CD4-positive, CD25-positive, alpha-beta regulatory T cell (primary cell): ENCODE data around the gene CALD1. TPM values are rescaled to one million over a fixed set of nuclear protein-coding genes. Genes with fewer than 3 reads are reported as not detected.

ENCODE experiments used
- ATAC-seq, 2 donors: fragments of 150-1000 bp; cut with Tn5 transposase; one replicate each; pipeline ENCODE4 v1.10.0; 2021; ENCODE audit warnings: low read depth in 2 of 2, moderate number of reproducible peaks in 2 of 2, moderate library complexity in 1 of 2
- DNase-seq, 3 donors: peaks; one replicate each; pipeline versions ENCODE4 v3.0.0 to v3.0.0-alpha.2; 2012 to 2022; ENCODE audit warnings: mixed read lengths in 1 of 3
- H3K27ac ChIP-seq: one replicate; pipeline ENCODE4 v1.7.0; 2013; ENCODE audit warnings: mild to moderate bottlenecking, low read length; ENCODE audit not compliant: insufficient read depth, poor library complexity, severe bottlenecking
- H3K27me3 ChIP-seq: one replicate; pipeline ENCODE4 v1.7.0; 2013; ENCODE audit warnings: low read length; ENCODE audit not compliant: control insufficient read depth, insufficient read depth
- H3K36me3 ChIP-seq: one replicate; pipeline ENCODE4 v1.7.0; 2013; ENCODE audit warnings: mild to moderate bottlenecking, low read length, moderate library complexity; ENCODE audit not compliant: control insufficient read depth, insufficient read depth
- H3K4me1 ChIP-seq: 2 replicates; pipeline ENCODE4 v1.7.0; 2013; ENCODE audit warnings: mild to moderate bottlenecking, low read length; ENCODE audit not compliant: insufficient read depth, control insufficient read depth, poor library complexity, severe bottlenecking
- H3K4me3 ChIP-seq: one replicate; pipeline ENCODE4 v1.7.0; 2013; ENCODE audit warnings: low read depth, mild to moderate bottlenecking, low read length, moderate library complexity
- H3K9me3 ChIP-seq, 2 experiments: 1 replicate in 1 of 2; 2 replicates in 1 of 2; pipeline ENCODE4 v1.7.0; 2013; ENCODE audit warnings: low read length in 2 of 2, mild to moderate bottlenecking in 1 of 2, moderate library complexity in 1 of 2; ENCODE audit not compliant: control insufficient read depth in 2 of 2
- H3K27ac Mint-ChIP-seq, 3 donors: one replicate each; pipeline ENCODE4 v1.8.0; 2020 to 2022; ENCODE audit warnings: mild to moderate bottlenecking in 3 of 3, mixed read lengths in 3 of 3, moderate library complexity in 2 of 3
- H3K27me3 Mint-ChIP-seq: one replicate; pipeline ENCODE4 v1.8.0; 2022; ENCODE audit warnings: mild to moderate bottlenecking, mixed read lengths
- H3K36me3 Mint-ChIP-seq: one replicate; pipeline ENCODE4 v1.8.0; 2020; ENCODE audit warnings: mixed read lengths
- H3K4me1 Mint-ChIP-seq, 4 donors: one replicate each; pipeline ENCODE4 v1.8.0; 2020 to 2022; ENCODE audit warnings: mixed read lengths in 4 of 4, mild to moderate bottlenecking in 1 of 4
- H3K4me3 Mint-ChIP-seq, 4 donors: one replicate each; pipeline ENCODE4 v1.8.0; 2020 to 2022; ENCODE audit warnings: mild to moderate bottlenecking in 4 of 4, mixed read lengths in 4 of 4, moderate library complexity in 3 of 4
- H3K9me3 Mint-ChIP-seq, 7 donors: one replicate each; pipeline ENCODE4 v1.8.0; 2020 to 2022; ENCODE audit warnings: mixed read lengths in 7 of 7, mild to moderate bottlenecking in 3 of 7, moderate library complexity in 2 of 7
- polyA plus RNA-seq, 4 donors: library from polyadenylated mRNA; unstranded; fragments of 300-500 nt; fragmentation: Illumina TruSeq; gene quantifications; one replicate each; pipeline ENCODE4 v1.2.3, GENCODE V29; 2021
- total RNA-seq: library from RNA; stranded (reverse); gene quantifications from one replicate; pipeline ENCODE4 v1.2.3, GENCODE V29; 2022

CALD1 gene
- total and polyA plus RNA-seq, 5 donors from 2014 or later, result 0.10 to 3.9 (median 0.17) TPM; not detected in 2

- Mint-ChIP-seq H3K27me3 (no peaks in the 10 kb centered on the region), H3K4me1 (peaks cover 0 to 20% (median 5%) of the 10 kb centered on the region in 4 donors), H3K9me3 (peaks cover 0 to 3% (median 0%) of the 10 kb centered on the region in 7 donors), H3K4me3 (peak overlapping the region in 1 of 4 donors; percentile 32), H3K27ac (peak overlapping the region in 2 of 3 donors; percentile 32 to 87), H3K36me3 (no peaks in the 10 kb centered on the region)
- DNase-seq (peak in 1 of 3 donors; percentile 54), ATAC-seq (peak; percentile 12 to 46)
- Histone ChIP-seq H3K4me3 (no peak overlapping the region), H3K4me1 (no peaks in the 10 kb centered on the region), H3K27ac (no peak overlapping the region), H3K36me3 (no peaks in the 10 kb centered on the region), H3K27me3 (peaks cover 3% of the 10 kb centered on the region), H3K9me3 (no peaks in the 10 kb centered on the region)
These were observed 107.1 kb downstream of the CALD1 start for GRCh38 chr7:134886353-134887057.

- DNase-seq (no peak), ATAC-seq (no peak)
- peaks cover 0 to 3% (median 0%) of the 10 kb centered on the region in 7 donors for H3K9me3 Mint-ChIP-seq
- Histone ChIP-seq H3K4me1 (no peaks in the 10 kb centered on the region), H3K4me3 (no peak overlapping the region), H3K9me3 (no peaks in the 10 kb centered on the region), H3K36me3 (no peaks in the 10 kb centered on the region), H3K27me3 (peaks cover 3% of the 10 kb centered on the region), H3K27ac (no peak overlapping the region)
- H3K4me3 Mint-ChIP-seq, result no peak overlapping the region
- H3K27me3 Mint-ChIP-seq, result peaks cover 3% of the 10 kb centered on the region
- peaks cover 0 to 22% (median 5%) of the 10 kb centered on the region in 4 donors for H3K4me1 Mint-ChIP-seq
- peak overlapping the region in 2 of 3 donors; percentile 38 to 78 for H3K27ac Mint-ChIP-seq
- no peaks in the 10 kb centered on the region for H3K36me3 Mint-ChIP-seq
These were observed 108.1 kb downstream of the CALD1 start for GRCh38 chr7:134887523-134887922.

GRCh38 chr7:134888141-134888740 is 108.8 kb downstream of the CALD1 start:
- Mint-ChIP-seq H3K4me3 (no peak overlapping the region), H3K27me3 (peaks cover 4% of the 10 kb centered on the region), H3K4me1 (peaks cover 0 to 22% (median 5%) of the 10 kb centered on the region in 4 donors), H3K9me3 (peaks cover 0 to 3% (median 0%) of the 10 kb centered on the region in 7 donors), H3K36me3 (no peaks in the 10 kb centered on the region), H3K27ac (peak overlapping the region in 1 of 3 donors; percentile 1)
- Histone ChIP-seq H3K27ac (no peak overlapping the region), H3K9me3 (no peaks in the 10 kb centered on the region), H3K4me1 (no peaks in the 10 kb centered on the region), H3K27me3 (peaks cover 3% of the 10 kb centered on the region), H3K4me3 (no peak overlapping the region), H3K36me3 (no peaks in the 10 kb centered on the region)
- ATAC-seq, result no peak
- DNase-seq, result no peak

GRCh38 chr7:134890246-134891240 is 111.1 kb downstream of the CALD1 start:
- no peaks in the 10 kb centered on the region for H3K9me3 ChIP-seq
- no peaks in the 10 kb centered on the region for H3K4me1 ChIP-seq
- H3K4me1 Mint-ChIP-seq, result peaks cover 0 to 21% (median 5%) of the 10 kb centered on the region in 4 donors
- H3K4me3 Mint-ChIP-seq, result no peak overlapping the region
- H3K27me3 ChIP-seq, result peaks cover 3% of the 10 kb centered on the region
- H3K27ac Mint-ChIP-seq, result no peak overlapping the region
- ATAC-seq, result no peak
- peaks cover 4% of the 10 kb centered on the region for H3K27me3 Mint-ChIP-seq
- H3K4me3 ChIP-seq, result no peak overlapping the region
- DNase-seq, result no peak
- no peaks in the 10 kb centered on the region for H3K36me3 Mint-ChIP-seq
- peaks cover 0 to 7% (median 3%) of the 10 kb centered on the region in 7 donors for H3K9me3 Mint-ChIP-seq
- H3K36me3 ChIP-seq, result no peaks in the 10 kb centered on the region
- H3K27ac ChIP-seq, result no peak overlapping the region

GRCh38 chr7:134891262-134891695 is 111.8 kb downstream of the CALD1 start:
- peaks cover 0 to 14% (median 4%) of the 10 kb centered on the region in 7 donors for H3K9me3 Mint-ChIP-seq
- H3K9me3 ChIP-seq, result peaks cover 0 to under 1% of the 10 kb centered on the region in 2 experiments
- no peaks in the 10 kb centered on the region for H3K36me3 Mint-ChIP-seq
- peaks cover 4% of the 10 kb centered on the region for H3K27me3 Mint-ChIP-seq
- no peak for DNase-seq
- no peak overlapping the region for H3K27ac ChIP-seq
- H3K4me3 Mint-ChIP-seq, result no peak overlapping the region
- H3K4me1 Mint-ChIP-seq, result peaks cover 0 to 15% (median 5%) of the 10 kb centered on the region in 4 donors
- H3K36me3 ChIP-seq, result no peaks in the 10 kb centered on the region
- ATAC-seq, result no peak
- peaks cover 3% of the 10 kb centered on the region for H3K27me3 ChIP-seq
- no peak overlapping the region for H3K4me3 ChIP-seq
- H3K27ac Mint-ChIP-seq, result no peak overlapping the region
- H3K4me1 ChIP-seq, result no peaks in the 10 kb centered on the region

- Mint-ChIP-seq H3K27me3 (peaks cover 4% of the 10 kb centered on the region), H3K4me1 (peaks cover 0 to 8% (median 2%) of the 10 kb centered on the region in 4 donors), H3K36me3 (no peaks in the 10 kb centered on the region), H3K9me3 (peaks cover 0 to 21% (median 4%) of the 10 kb centered on the region in 7 donors), H3K27ac (no peak overlapping the region), H3K4me3 (no peak overlapping the region)
- Histone ChIP-seq H3K36me3 (no peaks in the 10 kb centered on the region), H3K4me3 (no peak overlapping the region), H3K9me3 (peaks cover 0 to 5% of the 10 kb centered on the region in 2 experiments), H3K4me1 (no peaks in the 10 kb centered on the region), H3K27me3 (peaks cover 3% of the 10 kb centered on the region), H3K27ac (no peak overlapping the region)
- no peak for DNase-seq
- ATAC-seq, result no peak
These were observed 112.6 kb downstream of the CALD1 start for GRCh38 chr7:134891696-134892678.
